Glomerular visceral epithelial cell (primary cell): Measurements from ENCODE around the gene ABLIM2.

Experiments
- DNase-seq: peaks from one replicate; pipeline ENCODE4 v3.0.0-alpha.2; 2016; ENCODE audit errors: extremely low spot score

Gene ABLIM2

DNA sequence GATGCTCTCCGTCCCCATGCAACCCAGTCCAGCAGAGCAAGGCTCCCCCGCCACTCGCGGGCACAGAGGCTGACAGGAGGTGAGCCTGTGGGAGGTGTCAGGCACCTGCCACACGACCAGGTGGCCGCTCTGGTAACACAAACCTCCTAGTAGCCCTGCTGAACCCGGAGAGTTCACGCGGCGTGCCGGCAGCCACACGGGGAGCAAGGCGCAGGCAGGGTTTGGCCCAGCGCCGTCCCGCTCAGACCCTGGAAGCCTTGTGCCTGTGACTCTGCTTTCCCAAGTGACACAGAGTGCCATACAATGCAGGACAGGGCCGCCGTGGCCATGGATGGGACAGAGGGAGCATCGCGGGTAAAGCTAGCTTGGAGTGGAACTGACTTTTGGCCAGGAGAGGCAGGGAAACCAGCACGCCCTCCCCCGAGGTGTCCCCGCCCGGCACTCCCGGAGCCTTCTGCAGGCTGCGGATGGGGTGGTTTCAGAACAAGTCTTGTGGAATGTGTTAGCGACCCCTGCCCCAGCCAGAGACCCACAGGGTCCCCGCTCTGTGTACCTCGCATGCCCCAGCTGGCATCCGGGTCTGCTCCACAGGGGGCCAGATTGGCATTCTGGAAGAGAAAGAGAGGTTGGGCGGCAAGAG lies 174.2 kb downstream of the ABLIM2 start:
- no peak for DNase-seq

DNA sequence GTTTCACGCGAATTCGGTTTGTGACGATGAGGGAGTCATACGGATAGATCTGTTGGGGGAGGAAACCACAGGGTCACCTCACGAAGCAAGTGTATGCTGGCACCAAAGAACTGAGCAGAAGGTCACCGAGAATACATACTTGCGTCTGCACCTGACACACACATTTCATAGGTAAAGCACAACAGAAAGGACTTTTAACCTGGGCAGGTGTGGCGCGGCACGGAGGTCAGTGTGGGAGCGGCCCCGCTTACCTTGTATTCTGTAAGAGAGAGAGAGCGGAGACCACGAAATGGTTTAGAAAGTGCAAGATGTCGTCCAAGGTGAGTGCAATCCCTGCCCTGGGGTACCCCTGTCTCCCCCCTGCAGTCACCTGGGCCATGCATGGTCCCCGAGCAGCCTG lies 175.3 kb downstream of the ABLIM2 start:
- DNase-seq: no peak

DNA sequence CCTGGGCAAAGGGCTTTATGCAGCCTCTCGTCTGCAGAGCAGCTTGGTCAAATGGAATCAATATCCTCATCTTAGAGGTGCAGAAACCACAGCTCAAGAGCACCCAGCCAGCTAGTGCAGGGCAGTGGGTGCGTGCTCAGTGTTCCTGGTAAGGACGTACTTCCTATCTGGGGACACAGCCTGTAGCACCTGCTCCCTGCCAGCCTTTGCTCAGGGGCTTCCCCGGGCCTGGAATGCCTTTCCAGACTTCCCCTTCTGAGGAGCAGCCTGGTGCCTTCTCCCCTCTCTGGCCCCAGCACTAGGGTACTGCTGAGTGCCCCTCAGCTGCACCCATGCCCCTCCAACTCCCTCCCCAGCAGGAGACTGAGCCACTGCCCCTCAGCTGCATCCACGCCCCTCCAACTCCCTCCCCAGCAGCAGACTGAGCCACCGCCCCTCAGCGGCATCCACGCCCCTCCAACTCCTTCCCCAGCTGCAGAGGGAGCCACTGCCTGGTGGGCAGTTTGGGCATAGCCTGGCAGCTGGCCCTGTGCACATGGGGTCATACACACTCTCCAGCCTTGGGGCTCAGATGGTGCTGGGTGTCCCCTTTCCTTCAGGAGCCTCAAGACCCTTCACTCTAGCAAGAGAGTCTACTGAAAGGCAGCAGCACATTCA lies 176.7 kb downstream of the ABLIM2 start:
- no peak for DNase-seq

DNA sequence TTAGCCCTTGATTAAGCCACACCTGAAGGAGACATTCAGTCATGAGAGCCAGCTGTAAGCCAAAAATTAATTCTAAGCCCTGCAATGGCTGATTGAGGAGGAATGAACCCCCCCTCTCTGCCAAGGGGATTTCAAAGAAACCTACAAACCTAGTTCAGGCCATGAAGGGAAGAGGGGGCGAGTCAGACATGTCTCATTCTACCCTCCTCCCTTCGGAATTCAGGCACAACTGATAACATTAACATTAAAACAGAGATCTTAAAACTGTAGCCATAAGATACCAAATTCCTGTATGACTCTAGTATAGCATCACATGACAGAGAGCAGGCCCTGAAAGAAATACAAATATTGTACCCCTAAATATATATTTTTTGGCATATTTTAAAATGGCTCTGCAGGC lies 178.6 kb downstream of the ABLIM2 start:
- DNase-seq: no peak

DNA sequence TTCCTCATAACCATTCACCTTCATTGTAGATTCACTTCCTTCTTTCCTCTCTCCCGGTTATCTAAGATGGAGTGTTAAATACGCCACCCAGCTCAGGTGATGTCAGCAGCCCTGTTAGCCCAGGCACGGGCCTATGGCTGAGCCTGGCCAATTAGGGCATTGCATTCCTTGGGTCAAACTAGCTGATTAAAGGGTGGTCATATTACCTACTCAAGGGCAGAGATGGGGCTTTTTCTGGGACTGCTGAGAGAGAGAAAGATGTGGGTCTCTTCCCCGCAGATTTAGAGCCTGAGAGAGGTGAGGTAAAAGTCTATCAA lies 179.0 kb downstream of the ABLIM2 start:
- DNase-seq: no peak

GRCh38 chr4:7978907-7979651 lies 179.5 kb downstream of the ABLIM2 start:
- DNase-seq: no peak

- DNase-seq: peak; percentile 44
Measured at GRCh38 chr4:7978489-7978888, 180.1 kb downstream of the ABLIM2 start.

GRCh38 chr4:7976634-7977033 lies 182.0 kb downstream of the ABLIM2 start:
- DNase-seq: no peak

DNA sequence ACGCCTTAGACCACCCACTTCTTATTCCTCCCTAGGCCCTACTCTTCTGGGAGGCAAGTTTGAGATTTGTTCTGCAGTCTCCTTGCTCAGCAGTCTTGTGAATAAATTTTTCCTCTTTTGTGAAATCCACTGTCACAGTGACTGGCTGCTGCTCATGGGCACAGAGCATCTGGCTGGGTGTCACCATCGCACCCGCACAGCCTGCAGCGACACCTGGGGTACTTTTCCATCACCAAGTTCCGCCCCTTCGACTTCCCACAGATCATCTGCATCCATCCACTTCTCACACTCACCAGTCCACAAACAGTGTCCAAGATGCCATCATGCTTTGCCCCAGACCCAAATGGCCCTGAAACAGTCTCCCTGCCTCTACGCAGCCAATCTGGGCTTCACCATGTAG lies 182.6 kb downstream of the ABLIM2 start:
- DNase-seq: no peak

GRCh38 chr4:7974425-7974824 lies 184.2 kb downstream of the ABLIM2 start:
- DNase-seq: no peak

DNA sequence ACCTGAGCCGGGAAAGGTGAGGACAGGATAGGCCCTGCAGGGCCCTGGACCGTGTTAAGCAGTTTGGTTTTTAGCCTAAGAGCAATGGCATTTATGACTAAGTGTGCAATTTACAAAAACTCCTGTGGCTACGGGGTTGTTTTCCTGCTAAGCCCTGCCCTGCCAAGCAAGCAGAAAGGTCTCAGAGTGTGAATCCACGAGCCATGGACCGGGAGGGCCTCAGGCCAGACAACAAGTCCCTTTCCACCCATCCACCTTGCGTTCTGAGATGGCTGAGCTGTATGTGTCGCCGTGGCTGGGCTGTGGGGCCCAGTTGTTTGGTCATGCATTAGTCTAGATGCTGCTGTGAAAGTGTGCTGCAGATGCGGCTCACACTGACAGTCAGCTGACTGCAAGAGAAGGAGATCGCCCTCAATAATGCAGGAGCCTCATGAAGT lies 185.1 kb downstream of the ABLIM2 start:
- DNase-seq: peak; percentile 85

- DNase-seq: no peak
Measured at GRCh38 chr4:7971881-7972500, 186.6 kb downstream of the ABLIM2 start.

DNA sequence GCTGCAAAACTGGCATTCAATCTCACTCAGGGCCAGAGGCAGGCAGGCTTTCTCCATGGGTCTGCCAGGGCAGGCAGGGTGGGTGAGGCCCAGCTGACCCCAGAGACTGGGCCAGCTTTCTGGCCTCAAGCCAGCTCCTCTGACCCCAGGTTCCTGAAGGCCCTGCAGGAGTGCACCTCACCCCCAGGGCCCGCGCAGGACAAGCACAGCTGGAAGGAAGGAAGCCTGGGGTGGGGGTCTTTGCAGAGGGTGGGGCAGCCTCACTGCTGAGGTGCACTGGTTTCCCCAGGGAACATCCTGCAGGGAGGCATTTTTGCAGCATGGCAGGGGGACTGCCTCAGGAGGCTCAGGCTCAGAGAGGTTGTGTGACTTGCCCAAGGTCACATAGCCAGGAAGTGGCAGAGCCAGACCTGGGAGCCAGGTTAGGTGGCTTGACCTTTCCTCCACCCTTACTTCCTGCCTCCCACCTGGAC lies 187.4 kb downstream of the ABLIM2 start:
- no peak for DNase-seq

- no peak for DNase-seq
Measured at GRCh38 chr4:7970361-7970946, 188.2 kb downstream of the ABLIM2 start.

DNA sequence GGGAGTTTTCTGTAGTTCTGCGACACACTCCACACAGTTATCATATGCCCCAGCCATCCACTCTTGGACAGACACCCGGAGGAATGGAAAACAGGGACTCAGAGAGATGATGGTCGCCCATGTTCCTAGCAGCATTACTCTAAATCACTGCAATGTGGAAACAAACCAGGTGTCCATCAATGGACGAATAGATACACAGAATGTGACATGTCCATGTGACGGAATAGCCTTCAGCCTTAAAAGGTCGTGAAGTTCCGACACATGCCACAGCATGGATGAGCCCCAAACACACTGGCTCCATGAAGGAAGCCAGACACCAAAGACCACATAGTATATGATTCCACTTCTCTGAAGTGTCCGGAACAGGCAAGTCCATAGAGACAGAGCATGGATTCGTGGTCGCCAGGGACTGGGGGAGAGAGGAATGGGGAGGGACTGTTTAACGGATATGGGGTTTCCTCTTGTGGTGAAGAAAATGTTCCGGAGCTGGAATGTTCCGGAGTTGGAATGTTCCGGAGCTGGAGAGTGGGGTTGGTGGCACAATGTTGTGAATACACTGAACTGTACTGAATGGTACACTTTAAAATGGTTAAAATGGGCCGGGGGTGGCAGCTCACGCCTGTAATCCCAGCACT lies 190.2 kb downstream of the ABLIM2 start:
- no peak for DNase-seq

DNA sequence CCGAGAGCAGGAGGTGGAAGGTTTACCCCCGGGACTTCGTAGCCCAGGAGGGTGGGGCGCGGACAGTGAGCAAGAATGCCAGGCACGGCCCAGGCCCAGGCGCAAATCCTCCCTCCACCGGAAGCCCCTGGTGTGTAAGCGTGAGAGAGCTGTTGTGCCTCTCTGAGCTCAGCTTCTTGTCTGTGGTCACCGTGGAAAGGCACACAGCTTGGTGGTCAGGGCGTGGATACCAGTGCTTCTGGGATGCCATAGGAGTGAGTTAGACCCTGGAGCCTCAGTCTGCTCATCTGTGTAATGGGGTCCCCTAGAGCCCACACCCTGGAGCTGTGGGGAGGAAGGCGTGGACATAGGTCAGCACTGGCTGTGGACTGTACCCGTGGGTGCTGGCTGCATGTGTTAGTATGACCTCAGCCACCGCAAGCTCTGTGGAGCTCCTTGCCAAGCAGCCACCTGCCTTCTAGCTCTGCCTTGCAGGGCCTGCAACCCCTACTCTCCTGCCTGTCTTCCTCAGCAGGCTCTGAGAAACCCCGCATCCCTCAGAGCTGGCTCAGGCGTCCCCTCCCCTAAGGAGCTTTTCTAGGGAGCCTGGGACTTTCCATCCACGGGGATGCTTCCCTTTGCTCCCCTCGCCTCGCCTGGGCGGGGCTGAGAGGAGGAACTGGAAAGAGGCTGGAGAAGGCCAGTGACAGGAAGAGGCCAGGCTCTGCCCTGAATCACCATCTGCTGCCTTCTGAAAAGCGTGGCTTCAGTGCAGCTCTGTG lies 190.9 kb downstream of the ABLIM2 start:
- peak; percentile 37 for DNase-seq

DNA sequence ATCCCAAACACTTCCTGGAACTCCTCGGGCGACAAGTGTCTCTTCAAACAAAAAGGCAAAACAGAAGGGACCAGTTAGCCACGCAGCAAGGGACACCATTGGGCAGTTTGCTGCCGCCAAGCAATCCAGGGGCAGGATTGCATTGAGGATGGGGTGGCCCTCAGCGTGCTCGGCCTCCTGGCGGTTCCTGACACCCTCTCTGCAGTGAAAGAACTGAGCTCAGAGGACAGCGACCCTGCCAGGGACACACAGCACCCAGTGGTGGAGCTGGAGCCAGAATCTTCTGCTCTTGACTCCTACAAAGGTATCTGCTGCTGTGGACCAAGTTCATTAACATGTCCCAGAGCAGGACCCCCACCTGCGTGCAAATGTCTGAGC lies 191.6 kb downstream of the ABLIM2 start:
- DNase-seq: no peak

DNA sequence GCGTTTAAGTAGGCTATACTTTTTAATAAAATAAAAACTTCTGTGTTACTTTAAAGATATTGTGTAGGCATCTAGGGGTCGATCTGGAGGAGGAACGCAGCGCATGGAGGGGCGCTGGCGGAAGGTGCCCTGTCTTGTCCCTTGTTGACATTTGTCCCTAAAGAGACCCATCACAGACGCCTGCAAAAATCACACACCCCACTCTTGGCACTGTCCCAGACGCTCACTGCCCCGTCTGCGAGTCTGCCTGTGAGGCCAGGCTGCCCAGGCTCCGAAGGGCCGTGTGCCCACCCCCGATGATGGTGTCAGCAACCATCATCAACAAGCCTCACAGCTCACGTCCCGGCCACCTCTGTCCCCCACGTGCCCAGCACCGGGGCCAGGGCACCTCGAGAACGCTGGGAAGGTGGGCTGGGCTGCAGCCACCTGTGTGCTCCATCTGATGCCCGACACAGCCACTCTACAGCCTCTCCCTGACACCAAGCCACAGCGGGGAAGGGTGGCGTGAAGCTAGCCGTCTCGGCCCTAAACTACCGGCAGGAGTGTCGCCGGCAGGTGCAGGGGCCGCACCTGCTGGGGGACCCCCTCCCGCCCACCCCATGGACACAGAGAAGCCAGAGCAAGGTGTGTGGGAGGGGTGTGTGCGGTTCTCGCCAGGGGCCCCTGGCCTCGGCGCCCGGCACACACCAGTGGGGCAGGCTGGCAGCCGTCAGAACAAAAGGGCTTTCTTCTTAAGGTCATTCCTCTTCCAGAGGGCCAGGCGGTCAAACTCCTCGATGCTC lies 192.1 kb downstream of the ABLIM2 start:
- DNase-seq: no peak

GRCh38 chr4:7964890-7965662 lies 193.5 kb downstream of the ABLIM2 start:
- peak; percentile 59 for DNase-seq
